Stimulated activated CD4-positive, alpha-beta T cell treated with anti-CD3 and anti-CD28 coated beads, Interleukin-12 subunit alpha, Interleukin-12 subunit beta, amount 100 ng/mL, for 24 hours (primary cell): ENCODE results near the gene XCR1.
A peak's percentile ranks its signal among the peaks of the same experiment; 100 is the strongest.
"Not testable (repeated sequence)": the region's sequence is repeated elsewhere in the genome, so short reads cannot be mapped to it uniquely, and the experiment has no call there.

Experiments
- DNase-seq, 2 experiments: peaks; one replicate each; pipeline ENCODE4 v3.0.0-alpha.2; 2020; ENCODE audit warnings: low read depth in 2 of 2

The XCR1 gene

DNA sequence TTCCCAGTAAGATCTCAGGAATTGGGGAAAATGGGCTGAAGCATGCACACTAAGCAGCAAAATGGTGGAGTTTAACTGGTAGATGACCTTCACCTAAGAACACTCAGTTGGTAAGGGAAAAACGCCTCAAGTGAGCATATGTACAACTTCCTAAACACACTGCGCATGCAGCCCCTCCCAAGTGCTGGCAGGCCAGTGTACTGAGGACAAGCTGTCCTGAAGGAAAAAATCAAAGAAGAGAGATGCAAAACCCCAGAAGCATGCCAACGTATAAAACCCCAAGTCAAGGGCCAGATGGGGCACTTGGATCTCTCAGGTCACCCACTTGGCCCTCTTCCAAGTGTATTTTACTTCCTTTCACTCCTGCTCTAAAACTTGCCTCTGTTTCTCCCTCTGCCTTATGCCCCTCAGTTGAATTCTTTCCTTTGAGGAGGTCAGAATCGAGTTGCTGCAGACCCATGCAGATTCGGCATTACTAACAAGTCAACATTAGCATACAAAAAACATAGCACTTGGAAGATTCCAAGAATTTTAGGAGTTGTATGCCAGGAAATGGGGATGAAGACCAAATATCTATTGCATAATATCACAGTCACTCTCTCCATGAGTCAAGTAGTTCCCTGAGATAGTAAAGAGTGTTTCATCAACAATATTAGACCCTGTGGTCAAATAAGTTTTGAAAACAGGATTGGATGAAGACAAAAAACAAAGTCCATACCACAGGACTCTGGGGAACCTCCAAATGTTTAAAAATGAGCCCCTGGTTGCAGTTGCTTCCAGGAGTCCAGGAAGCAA lies 20.8 kb downstream of the XCR1 start:
- DNase-seq, result no peak

- not testable (repeated sequence) for DNase-seq
Measured at GRCh38 chr3:46003706-46004105, 23.6 kb downstream of the XCR1 start.

- no peak for DNase-seq
Measured at GRCh38 chr3:46001178-46001577, 26.1 kb downstream of the XCR1 start.

DNA sequence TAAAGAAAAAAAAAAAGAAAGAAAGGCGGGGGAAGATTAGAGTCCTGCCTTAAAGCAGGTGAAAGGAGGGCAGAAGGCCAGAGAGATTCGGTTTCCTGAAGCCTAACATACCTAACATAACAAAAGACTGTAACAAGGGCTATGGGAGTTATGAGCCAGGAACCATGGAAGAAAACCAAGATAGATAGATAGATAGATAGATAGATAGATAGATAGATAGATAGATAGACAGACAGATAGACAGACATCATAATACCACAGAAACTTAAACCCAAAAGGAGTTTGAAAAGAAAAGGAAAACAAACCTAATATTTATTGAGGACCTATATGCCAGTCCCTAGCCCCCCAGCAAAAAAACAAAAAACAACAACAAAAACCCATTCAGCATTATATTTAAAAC lies 29.3 kb downstream of the XCR1 start:
- no peak for DNase-seq

GRCh38 chr3:45997499-45997898 lies 29.8 kb downstream of the XCR1 start:
- not testable (repeated sequence) for DNase-seq

GRCh38 chr3:45995236-45996192 lies 31.8 kb downstream of the XCR1 start, which contains the start of gene FYCO1:
TSS of gene FYCO1 (minus strand) at chr3:45995824. CDS start at chr3:45984910, 10,914 bp downstream.
- peak; percentile 80 to 91 for DNase-seq

DNA sequence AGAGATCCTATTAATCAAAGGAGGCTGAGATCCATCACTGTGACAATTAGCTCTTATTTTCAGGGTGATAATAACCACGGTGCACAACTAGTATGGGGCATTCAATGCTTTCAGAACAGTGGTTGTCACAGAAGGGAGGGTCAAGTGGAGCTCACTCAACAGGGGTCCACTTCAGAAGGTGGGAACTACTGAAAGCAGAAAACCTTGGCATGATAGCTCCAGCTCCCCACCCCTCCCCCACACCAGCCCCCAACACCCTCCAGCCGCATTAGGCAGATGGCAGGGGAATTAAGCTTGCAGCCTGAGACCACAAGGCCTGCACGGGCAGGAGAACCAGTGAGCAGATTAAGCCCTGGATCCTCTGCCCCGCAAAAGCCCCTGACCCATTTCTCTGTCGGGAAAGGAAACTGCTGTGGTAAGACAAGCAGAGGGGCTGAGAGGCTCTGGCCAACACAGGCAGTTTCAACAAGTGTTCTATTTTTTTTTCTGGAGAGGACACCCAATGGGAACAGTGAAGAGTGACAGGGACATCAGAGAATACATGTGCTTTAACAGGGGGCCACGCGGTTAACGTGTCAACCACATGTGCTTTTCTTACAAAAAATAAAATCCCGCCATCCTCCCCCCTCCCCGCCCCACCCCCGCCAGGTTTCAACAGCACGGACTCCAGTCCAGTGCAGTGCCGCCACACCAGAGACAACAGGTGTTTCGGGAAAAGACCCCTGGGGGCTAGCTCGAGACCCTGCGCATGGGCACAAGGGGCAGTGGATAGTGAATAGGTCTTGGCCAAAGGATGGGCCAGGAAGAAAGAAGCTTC lies 32.7 kb downstream of the XCR1 start:
- DNase-seq, result no peak

GRCh38 chr3:45993421-45994027 lies 33.8 kb downstream of the XCR1 start:
- DNase-seq, result no peak

DNA sequence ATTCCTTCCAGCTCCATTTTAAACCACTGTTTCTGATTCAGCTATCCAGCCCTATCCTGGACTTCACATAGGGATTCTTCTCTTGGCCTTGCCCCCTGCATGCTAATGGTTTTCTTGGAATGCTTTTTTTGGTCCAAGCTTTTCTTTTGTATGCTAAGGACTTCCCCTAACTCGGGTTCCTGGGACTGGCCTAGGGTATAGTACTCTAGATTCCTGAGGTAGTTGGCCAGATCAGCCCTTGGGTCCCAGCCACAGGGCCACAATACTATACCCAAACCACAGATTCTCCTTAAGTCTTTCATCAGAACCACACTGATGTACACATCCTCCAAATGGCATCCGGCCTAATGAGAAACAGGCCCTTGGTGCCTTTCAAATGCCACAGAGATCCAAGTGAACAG lies 34.5 kb downstream of the XCR1 start:
- no peak for DNase-seq

DNA sequence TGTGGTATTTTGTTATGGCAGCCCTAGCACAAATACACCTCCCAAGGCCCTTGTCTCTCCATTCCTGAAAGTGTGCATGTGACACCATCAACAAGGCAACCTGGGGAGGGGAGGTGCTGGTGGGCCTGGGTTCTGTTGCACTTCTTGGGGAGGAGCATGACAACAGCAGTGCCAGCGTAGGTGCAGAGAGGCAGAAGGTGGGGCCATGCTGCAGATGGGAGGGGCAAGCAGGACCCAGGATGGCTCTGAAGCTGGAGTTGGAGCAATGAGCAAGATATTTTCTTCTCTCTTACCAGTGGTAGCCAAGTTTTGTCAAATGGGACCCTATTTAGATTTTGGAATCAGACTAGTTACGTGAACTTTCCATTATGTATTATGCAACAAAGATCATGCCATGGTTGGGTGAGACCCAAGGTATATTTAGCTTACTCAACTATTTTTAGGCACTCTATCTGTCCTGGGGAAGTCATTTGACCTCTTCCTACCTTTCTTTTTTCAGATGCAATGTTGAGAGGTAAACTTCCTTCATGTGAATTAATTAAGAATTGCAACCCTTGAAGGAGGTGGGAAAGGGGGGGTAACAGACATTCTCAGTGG lies 35.1 kb downstream of the XCR1 start:
- DNase-seq, result no peak

DNA sequence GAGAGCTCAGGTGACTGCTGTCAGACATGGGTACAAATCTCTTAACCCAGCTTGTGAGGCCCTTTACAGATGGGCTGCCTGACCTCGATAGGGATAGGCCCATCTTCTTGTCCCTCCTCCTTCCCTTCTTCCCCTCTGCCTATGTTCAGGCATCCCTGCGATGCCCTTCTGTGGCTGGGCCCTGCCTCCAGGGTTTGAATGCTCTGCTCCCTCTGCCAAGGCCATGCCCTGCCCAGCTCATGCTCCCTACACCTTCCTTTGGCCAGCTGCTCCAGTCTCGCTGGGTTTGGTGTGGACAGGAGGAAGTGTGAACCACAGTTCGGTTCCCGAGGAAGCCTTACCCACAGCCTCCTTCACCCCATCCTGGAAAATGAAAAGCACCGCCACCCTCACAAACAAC lies 35.9 kb downstream of the XCR1 start:
- DNase-seq, result no peak

DNA sequence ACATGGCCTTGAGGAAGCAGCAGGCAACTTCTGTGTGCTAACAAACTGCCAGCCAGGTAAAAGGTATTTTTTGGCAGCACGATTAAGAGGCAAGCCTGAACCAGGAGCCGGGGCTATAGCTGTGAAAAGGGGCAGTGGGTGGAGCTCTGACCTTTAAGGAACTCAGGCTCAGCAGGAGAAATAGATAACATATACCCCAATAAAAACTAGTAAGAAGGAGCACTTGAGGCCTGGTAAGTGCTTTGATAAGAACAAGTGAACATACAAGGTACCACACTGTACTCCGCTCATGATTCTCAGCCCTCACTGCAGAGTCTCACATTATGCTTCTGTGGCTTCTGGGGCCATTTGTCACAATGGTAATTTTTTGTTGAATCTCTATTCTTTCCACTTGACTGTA lies 37.1 kb downstream of the XCR1 start:
- DNase-seq, result no peak

GRCh38 chr3:45988804-45989203 lies 38.5 kb downstream of the XCR1 start:
- no peak for DNase-seq

GRCh38 chr3:45988362-45988761 lies 38.9 kb downstream of the XCR1 start:
- DNase-seq, result no peak

DNA sequence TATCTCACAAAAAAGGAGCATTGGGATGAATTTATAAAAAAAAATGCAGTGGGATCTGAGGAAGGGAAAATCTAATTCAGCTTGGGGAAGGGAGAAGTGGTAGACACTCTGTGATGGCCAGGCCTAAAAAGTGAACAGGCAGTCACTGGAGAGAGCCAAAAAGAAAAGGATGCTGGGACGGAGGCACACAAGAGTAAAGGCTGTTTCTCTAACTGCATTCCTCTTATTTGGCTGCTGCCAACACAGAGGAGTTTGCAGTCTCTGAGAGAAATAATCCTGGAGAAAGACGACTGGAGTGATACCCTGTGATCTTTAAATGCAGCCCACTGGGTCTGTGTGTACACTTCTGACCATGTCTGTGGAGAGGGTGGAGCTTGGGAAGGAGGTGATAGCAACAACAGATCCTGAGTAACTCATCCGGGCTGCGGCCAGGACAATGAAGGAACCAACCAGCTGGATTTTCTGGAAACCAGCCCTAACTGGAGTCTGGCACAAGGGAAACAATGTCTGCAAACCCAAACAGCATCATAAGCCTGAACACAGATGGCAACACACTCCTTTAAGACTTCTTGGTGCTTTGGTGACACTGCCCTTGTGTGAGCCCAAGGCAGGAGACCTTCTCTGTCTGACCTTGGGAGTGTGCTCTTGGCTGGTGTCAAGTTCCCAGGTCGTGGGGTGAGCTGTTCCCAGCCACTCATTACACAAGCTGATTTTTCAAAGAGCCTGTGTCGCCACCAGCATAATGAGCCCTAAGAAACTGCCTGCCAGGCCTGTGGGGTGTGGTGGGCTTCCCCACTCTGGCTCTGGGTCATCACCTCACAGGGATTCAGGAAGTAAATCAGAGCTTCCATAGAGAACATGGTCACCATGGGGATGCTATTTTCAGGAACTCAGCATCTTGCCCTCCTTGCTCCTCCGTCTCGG lies 39.7 kb downstream of the XCR1 start:
- DNase-seq, result no peak

- no peak for DNase-seq
Measured at GRCh38 chr3:45986303-45986982, 40.8 kb downstream of the XCR1 start.

DNA sequence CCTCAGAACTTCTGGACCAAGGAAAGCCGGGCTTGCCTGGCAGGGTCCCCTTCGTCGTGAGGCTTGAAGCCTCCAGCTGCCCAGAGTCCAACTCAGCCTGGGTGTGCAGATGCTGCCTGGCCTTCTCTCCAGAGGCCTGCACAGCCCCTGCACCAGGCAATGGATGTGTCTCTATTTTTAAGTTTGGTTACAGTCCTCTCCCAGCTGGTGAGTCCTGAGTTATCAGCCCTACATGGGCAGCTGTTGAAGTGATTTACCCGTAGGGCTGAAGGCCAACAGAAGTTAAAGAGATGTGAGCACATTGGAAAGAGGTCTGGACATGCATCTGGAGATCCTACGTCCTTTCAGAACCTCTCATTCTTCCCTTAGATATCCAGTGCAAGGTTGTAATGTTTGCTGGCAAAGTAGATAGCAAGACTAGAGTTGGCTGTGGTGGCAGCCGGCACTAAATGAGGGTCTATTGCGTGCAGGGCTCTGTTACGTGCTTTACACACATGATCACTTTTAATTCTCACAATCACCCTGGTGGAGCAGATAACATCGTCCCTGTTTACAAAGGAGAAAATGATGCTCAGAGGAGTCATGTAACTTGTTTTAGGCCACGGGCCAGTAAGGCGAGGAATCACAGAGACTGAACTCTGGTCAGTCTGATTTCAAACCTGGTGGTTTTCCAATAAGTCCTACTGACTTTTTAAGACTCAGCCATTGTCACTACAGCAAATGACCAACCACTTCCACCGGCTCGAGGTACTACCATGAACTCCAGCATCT lies 41.6 kb downstream of the XCR1 start:
- DNase-seq, result no peak
